Measurements from ENCODE around the gene ADCY6. TPM values are rescaled to one million over a fixed set of nuclear protein-coding genes. Genes with fewer than 3 reads are reported as not detected.

The ADCY6 gene
- total RNA-seq, 2 donors from 2014 or later: 52.8 to 58.6 TPM

DNA sequence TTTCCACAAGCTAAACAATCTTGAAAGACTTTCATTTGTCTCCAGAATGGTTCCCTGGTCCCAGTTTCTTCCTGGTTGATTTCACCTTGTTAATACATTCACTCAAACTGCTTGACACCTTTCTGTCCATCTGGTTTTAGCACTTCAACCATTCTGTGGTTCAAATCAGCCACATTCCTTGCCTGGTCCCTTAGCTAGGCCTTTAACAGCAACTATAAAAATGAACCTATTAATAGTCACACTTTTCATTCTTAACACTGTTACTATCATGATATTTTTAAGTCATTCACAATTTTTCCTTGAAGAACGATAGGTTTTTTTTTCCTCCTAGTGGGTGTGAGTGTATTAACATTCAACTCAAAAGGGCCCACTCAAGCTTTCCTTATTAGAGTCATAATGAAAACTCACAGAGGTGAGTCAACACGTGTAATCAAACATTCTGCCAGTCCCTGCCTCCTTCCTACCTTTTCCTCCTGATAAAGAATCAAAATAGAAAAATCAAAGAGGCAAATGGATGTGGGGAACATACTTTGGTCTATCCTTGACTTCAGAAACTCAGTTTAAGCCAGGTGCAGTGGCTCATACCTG, 38.0 kb downstream of the ADCY6 start:
- WGBS, 2 experiments (ENCODE audit: insufficient coverage in 1 of 2, insufficient read length in 1 of 2): 57% methylated on average over 2 of the region's 2 CpGs; no CpG with 5 or more reads in 1 of the 2 experiments
- Histone ChIP-seq H3K27ac (ENCODE audit: low read depth, low read length) (no peak overlapping the region), H3K27me3 (ENCODE audit: control insufficient read depth, insufficient read depth, low read length, poor library complexity, severe bottlenecking) (no peaks in the 10 kb centered on the region), H3K9ac (ENCODE audit: extremely low read depth, low read length, poor library complexity, severe bottlenecking) (no peak overlapping the region), H3K36me3 (ENCODE audit: control insufficient read depth, insufficient read depth, low read length) (no peaks in the 10 kb centered on the region), H3K9me3 (ENCODE audit: control insufficient read depth, low read length) (no peaks in the 10 kb centered on the region), H3K4me1 (ENCODE audit: control insufficient read depth, insufficient read depth, low read length) (no peaks in the 10 kb centered on the region), H3K4me3 (ENCODE audit: low read length) (no peak overlapping the region)
- no peaks in the 10 kb centered on the region for H3K9me3 Mint-ChIP-seq
- peaks cover 2% of the 10 kb centered on the region for H3K4me1 Mint-ChIP-seq
- no peak for DNase-seq
- peaks cover 6% of the 10 kb centered on the region for H3K27me3 Mint-ChIP-seq (ENCODE audit: insufficient read depth)
- H3K4me3 Mint-ChIP-seq: no peak overlapping the region
- TF ChIP-seq, protein P1, sequence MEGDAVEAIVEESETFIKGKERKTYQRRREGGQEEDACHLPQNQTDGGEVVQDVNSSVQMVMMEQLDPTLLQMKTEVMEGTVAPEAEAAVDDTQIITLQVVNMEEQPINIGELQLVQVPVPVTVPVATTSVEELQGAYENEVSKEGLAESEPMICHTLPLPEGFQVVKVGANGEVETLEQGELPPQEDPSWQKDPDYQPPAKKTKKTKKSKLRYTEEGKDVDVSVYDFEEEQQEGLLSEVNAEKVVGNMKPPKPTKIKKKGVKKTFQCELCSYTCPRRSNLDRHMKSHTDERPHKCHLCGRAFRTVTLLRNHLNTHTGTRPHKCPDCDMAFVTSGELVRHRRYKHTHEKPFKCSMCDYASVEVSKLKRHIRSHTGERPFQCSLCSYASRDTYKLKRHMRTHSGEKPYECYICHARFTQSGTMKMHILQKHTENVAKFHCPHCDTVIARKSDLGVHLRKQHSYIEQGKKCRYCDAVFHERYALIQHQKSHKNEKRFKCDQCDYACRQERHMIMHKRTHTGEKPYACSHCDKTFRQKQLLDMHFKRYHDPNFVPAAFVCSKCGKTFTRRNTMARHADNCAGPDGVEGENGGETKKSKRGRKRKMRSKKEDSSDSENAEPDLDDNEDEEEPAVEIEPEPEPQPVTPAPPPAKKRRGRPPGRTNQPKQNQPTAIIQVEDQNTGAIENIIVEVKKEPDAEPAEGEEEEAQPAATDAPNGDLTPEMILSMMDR (conservative IDR thresholded peaks at IDR 0.05): no peak
- no peaks in the 10 kb centered on the region for H3K36me3 Mint-ChIP-seq (ENCODE audit: low read depth)
- H3K27ac Mint-ChIP-seq: no peak overlapping the region

DNA sequence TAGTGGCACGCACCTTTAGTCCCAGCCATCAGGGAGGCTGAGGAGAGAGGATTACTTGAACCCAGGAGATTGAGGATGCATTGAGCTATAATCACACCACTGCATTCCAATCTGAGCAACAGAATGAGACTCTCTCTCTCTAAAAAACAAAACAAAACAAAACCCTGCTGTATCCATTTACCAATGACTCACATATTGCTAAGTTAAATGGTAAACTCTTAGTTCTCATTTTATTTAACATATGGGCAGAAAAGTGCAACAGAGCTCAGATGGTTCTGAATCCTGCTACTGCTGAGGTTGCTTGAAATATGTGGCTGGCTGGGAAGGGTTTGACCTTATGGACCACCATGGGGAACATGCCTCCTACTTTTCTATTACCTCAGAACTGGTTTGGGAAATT, 38.7 kb downstream of the ADCY6 start:
- WGBS, 2 experiments (ENCODE audit: insufficient coverage in 1 of 2, insufficient read length in 1 of 2): 100% methylated on average over 1 of the region's 1 CpG
- Mint-ChIP-seq H3K9me3 (no peaks in the 10 kb centered on the region), H3K27me3 (ENCODE audit: insufficient read depth) (peaks cover 6% of the 10 kb centered on the region), H3K4me3 (no peak overlapping the region), H3K4me1 (peaks cover 2% of the 10 kb centered on the region), H3K27ac (no peak overlapping the region), H3K36me3 (ENCODE audit: low read depth) (no peaks in the 10 kb centered on the region)
- TF ChIP-seq, protein P1 (conservative IDR thresholded peaks at IDR 0.05): no peak
- Histone ChIP-seq H3K9ac (ENCODE audit: extremely low read depth, low read length, poor library complexity, severe bottlenecking) (no peak overlapping the region), H3K27ac (ENCODE audit: low read depth, low read length) (no peak overlapping the region), H3K4me3 (ENCODE audit: low read length) (no peak overlapping the region), H3K27me3 (ENCODE audit: control insufficient read depth, insufficient read depth, low read length, poor library complexity, severe bottlenecking) (no peaks in the 10 kb centered on the region), H3K9me3 (ENCODE audit: control insufficient read depth, low read length) (no peaks in the 10 kb centered on the region), H3K4me1 (ENCODE audit: control insufficient read depth, insufficient read depth, low read length) (no peaks in the 10 kb centered on the region), H3K36me3 (ENCODE audit: control insufficient read depth, insufficient read depth, low read length) (no peaks in the 10 kb centered on the region)
- DNase-seq: no peak

DNA sequence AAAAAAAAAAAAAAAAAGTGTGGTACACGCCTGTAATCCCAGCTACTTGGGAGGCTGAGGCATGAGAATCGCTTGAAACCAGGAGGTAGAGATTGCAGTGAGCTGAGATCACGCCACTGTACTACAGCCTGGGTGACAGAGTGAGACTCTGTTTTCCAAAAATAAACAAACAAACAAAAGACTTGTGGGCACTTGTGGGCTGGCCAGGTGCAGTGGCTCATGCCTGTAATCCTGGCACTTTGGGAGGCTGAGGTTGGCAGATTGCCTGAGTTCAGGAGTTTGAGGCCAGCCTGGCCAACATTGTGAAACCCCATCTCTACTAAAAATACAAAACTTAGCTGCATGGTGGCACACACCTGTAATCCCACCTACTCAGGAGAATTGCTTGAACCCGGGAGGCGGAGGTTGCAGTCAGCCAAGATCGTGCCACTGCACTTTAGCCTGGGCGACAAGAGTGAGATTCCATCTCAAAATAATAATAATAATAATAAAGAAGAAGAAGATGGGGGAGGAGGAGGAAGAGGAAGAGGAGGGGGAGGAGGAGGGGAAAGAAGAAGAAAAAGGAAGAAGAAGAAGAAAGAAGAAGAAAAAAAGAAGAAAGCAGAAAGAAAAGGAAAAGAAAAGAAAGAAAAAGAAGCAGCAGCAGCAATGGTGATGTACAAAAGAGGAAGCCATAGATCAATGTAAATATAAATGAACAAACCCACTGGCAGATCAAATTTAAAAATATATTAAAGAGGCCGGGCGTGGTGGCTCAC, 44.5 kb downstream of the ADCY6 start:
- no peaks in the 10 kb centered on the region for H3K9me3 ChIP-seq (ENCODE audit: control insufficient read depth, low read length)
- no peak overlapping the region for H3K4me3 ChIP-seq (ENCODE audit: low read length)
- no peaks in the 10 kb centered on the region for H3K4me1 ChIP-seq (ENCODE audit: control insufficient read depth, insufficient read depth, low read length)
- WGBS, 2 experiments (ENCODE audit: insufficient coverage in 1 of 2, insufficient read length in 1 of 2): 93 to 94% methylated on average over 5 to 8 of the region's 9 CpGs
- Mint-ChIP-seq H3K36me3 (ENCODE audit: low read depth) (no peaks in the 10 kb centered on the region), H3K9me3 (no peaks in the 10 kb centered on the region), H3K27me3 (ENCODE audit: insufficient read depth) (peaks cover 17% of the 10 kb centered on the region), H3K27ac (no peak overlapping the region), H3K4me1 (no peaks in the 10 kb centered on the region), H3K4me3 (no peak overlapping the region)
- no peaks in the 10 kb centered on the region for H3K36me3 ChIP-seq (ENCODE audit: control insufficient read depth, insufficient read depth, low read length)
- no peak overlapping the region for H3K9ac ChIP-seq (ENCODE audit: extremely low read depth, low read length, poor library complexity, severe bottlenecking)
- H3K27me3 ChIP-seq (ENCODE audit: control insufficient read depth, insufficient read depth, low read length, poor library complexity, severe bottlenecking): no peaks in the 10 kb centered on the region
- no peak overlapping the region for H3K27ac ChIP-seq (ENCODE audit: low read depth, low read length)
- TF ChIP-seq, protein P1 (conservative IDR thresholded peaks at IDR 0.05): no peak
- no peak for DNase-seq

Data from endodermal cell (in vitro differentiated cells).